GM12875 (cell line): ENCODE results near the gene CACNA1D.

Experiments
- H3K4me3 ChIP-seq: one replicate; pipeline ENCODE4 v1.5.1; 2011; ENCODE audit warnings: low read depth, low read length, control low read depth
- CTCF ChIP-seq: IDR thresholded peaks from 2 replicates; pipeline ENCODE4 v1.5.1; 2011; ENCODE audit warnings: low read depth, mild to moderate bottlenecking, control low read depth, inconsistent platforms, low read length, moderate library complexity, borderline replicate concordance; ENCODE audit not compliant: insufficient read depth

CACNA1D gene

DNA sequence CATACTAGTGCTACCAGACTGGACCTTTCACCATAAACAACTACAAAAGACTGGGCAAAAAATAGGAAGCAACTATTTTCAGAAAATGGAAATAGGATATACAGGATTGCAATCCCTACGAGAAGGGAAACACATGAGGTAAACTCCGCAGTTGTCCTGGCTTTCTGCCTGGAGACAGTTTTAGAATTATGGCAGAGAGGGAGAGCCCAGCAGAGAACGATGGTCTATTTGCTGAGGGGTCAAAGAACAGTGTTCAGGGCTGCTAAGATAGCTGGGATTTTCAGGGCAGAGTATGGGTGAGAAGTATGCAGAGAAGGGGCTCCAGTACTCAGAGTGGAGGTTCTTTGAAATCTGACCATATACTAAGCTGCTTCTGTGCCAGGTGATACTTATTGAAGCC lies 188.4 kb downstream of the CACNA1D start:
- H3K4me3 ChIP-seq = no peak overlapping the region
- no peak for TF ChIP-seq CTCF

DNA sequence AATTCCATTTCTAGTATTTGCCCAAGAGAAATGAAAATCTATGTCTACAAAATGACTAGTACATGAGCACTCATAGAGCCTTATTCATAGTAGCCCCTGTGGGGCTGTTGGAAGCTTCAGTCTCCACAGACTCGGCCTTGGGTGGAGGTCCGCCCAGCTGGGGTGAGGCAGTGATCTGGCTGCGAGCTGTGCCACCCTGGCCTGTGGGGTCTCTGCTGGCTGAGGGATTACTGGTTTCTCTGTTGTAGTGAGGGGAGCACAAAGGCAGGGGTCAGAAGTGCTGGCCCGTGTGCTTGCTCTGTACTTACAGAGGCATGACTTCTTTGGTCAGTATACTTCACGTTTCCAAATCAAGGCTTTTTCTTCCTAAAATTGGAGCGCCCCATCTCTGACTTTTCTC lies 193.7 kb downstream of the CACNA1D start:
- no peak for TF ChIP-seq CTCF
- no peak overlapping the region for H3K4me3 ChIP-seq

DNA sequence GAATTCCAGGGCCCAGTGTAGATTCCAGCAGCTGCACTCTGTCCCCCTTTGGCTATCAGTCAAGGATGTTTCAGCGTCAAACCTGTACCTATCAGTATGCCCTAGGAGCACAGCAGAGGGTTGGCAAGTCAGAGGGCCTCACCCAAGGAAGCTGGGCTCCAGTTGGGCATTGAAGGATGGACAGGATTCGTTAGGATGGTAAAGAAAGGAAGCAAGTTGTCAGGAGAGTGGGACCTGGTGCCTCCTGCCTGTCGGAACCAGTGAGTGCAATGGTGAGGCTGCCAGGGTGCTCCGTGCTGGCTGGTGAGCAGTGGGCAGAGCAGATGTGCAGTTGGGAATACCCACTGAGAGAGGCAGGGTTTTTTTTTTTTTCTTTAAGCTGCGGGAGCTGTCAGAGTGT lies 194.6 kb downstream of the CACNA1D start:
- no peak overlapping the region for H3K4me3 ChIP-seq
- TF ChIP-seq CTCF = no peak

DNA sequence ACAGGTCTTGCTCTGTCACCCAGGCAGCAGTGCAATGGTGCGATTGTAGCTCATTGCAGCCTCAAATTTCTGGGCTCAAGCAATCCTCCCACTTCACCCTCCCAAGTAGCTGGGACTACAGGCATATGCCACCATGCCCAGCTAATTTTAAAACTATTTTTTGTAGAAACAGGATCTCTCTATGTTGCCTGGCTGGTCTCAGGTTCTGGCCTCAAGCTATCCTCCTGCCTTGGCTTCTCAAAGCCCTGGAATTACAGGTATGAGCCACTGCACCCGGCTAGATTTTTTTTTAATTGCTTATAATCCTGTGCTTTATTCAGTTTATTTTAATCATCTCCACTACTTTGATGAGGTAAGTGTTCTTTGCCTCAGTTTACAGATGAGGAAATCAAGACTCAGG lies 195.3 kb downstream of the CACNA1D start:
- no peak for TF ChIP-seq CTCF
- H3K4me3 ChIP-seq = no peak overlapping the region

- no peak overlapping the region for H3K4me3 ChIP-seq
- TF ChIP-seq CTCF = no peak
Observed at GRCh38 chr3:53690521-53690920, 196.1 kb downstream of the CACNA1D start.

DNA sequence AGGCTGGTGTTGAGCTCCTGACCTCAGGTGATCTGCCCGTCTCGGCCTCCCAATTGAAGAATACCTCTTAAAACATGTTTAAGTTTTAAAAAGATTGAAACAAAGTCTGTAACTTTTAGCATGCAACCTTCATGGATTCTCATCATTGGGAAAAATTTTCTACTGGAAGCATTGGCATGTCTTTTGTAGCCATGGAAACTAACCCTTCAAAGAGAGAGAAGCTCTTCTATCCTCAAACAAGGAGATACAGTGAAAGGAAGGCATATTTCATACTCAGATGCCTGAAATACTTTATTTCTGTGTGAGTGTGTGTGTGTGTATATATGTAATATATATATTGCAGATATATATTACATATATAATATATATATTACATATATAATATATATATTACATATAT lies 196.9 kb downstream of the CACNA1D start:
- TF ChIP-seq CTCF = no peak
- H3K4me3 ChIP-seq = no peak overlapping the region

DNA sequence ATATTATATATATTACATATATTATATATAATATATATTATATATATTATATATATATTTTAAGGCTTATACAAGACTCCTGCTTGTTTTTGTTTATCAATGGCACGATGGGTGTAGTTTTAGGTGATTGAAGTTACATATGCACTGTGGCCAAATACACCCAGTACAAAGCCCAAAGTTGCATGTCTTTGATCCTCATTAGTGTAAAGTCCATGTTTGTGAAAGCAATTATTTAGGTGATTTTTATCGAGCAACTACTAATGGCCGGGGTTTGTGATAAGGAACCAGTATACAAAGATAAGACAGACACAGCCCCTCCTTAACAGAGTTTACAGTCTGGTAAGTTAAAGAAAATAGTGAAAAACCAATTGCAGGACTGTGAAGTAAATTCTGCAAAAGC lies 197.5 kb downstream of the CACNA1D start:
- no peak overlapping the region for H3K4me3 ChIP-seq
- TF ChIP-seq CTCF = no peak
